ENCODE results near the gene SLC30A3. TPM values are rescaled to one million over a fixed set of nuclear protein-coding genes. Genes with fewer than 3 reads are reported as not detected.

The SLC30A3 gene
- total RNA-seq, 1 donor from 2014 or later, result 17.9 TPM

DNA sequence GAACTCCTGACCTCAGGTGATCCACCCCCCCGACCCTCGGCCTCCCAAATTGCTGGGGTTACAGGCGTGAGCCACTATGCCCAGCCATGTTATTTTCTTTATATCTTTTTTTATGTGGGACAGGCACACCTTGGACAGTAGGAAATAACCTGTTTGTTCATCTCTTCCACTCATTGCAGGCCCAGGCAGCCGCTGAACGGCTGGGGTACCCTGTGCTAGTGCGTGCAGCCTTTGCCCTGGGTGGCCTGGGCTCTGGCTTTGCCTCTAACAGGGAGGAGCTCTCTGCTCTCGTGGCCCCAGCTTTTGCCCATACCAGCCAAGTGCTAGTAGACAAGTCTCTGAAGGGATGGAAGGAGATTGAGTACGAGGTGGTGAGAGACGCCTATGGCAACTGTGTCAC is 37.3 kb downstream of the SLC30A3 start:
- DNase-seq, result no peak

DNA sequence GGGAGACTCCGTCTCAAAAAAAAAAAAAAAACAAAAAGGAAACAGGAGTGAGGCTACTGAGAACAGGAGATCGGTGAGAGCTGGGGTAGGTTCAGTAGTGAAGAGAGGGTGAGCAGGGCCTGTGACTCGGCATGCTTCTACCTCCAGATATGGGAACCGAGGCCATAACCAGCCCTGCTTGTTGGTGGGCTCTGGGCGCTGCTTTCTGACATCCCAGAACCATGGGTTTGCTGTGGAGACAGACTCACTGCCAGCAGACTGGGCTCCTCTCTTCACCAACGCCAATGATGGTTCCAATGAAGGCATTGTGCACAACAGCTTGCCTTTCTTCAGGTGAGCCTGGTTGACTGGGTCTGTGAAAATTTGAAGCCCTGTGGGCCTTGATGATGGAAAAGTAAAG is 39.4 kb downstream of the SLC30A3 start:
- DNase-seq, result no peak

DNA sequence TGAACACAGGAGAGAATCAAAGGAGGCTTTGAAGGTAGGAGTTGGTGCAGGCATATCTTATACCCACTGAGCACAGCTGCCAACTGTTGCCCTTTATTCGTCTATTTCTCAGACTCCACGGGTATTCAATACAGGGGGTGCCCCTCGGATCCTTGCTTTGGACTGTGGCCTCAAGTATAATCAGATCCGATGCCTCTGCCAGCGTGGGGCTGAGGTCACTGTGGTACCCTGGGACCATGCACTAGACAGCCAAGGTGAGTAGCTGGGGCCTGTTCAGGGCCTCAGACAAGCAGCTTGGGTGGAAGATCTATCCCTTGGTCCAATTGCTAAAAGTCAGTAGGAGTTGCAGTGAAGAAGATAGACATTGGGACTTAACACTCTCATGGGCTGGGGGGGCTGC is 40.4 kb downstream of the SLC30A3 start:
- no peak for DNase-seq

DNA sequence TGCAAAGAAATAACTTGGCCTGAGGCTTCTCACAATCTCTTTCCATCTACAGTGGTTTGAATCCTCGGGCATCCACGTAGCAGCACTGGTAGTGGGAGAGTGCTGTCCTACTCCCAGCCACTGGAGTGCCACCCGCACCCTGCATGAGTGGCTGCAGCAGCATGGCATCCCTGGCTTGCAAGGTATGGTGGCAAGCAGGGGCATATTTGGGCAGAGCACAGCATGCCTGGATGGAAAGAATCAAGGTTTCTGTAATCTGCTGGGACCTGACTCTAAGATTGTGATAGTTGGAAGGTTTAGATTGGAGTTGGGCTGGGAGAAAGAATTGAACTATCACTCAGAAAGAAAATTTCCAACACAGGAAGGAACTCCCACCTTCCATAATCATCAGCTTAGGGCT is 41.7 kb downstream of the SLC30A3 start:
- DNase-seq, result no peak

DNA sequence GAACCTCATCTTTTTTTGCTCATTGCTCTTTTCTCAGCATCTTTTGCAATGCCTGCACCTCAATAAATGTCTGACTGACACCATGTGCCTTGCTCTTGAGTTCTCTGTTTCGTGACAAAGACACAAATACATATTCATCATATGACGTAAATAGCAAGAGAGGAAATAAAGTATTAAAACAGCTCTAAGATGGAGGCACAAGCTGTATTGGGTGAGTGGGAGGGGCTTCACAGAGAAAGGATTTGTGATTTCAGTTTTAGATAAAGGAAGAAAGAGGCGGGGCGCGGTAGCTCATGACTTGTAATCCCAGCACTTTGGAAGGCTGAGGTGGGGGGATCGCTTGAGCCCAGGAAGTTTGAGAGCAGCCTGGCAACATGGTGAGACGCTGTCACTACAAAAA is 42.8 kb downstream of the SLC30A3 start:
- DNase-seq, result no peak

DNA sequence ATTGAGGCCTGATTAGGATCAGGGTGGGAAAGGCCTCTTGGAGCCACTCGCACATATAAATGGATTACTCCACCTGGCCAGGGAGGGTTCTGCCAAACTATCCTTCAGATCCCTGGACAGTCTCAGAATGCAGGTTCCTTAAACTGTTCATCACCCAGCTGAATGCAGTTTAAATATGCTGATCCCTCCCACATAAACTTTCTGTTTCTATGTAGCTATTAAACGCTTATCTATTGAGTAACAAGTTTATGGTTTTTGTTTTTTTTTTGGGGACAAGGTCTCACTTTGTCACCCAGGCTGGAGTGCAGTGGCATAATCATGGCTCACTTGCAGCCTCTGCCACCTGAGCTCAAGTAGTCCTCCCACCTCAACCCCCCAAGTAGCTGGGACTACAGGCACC is 43.8 kb downstream of the SLC30A3 start:
- no peak for DNase-seq

DNA sequence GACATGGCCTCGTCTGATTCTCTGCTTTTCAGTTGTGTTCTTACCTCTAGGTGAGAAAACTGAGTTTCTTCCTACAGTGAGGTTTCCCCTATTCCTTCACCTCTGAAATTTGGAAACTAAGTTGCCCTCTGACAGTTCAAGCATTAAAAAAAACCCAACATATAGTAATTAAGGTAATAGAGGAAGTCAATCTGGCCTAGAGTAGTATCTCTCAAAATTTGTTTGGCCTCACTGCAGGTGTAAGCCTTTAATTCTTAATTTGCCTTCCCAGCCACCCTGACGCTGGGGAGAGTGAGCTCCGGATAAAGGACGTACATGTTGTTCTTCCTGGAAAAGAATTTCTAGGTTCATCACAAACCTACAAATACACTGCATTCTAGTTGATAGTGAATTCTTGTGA is 44.2 kb downstream of the SLC30A3 start:
- DNase-seq, result no peak

DNA sequence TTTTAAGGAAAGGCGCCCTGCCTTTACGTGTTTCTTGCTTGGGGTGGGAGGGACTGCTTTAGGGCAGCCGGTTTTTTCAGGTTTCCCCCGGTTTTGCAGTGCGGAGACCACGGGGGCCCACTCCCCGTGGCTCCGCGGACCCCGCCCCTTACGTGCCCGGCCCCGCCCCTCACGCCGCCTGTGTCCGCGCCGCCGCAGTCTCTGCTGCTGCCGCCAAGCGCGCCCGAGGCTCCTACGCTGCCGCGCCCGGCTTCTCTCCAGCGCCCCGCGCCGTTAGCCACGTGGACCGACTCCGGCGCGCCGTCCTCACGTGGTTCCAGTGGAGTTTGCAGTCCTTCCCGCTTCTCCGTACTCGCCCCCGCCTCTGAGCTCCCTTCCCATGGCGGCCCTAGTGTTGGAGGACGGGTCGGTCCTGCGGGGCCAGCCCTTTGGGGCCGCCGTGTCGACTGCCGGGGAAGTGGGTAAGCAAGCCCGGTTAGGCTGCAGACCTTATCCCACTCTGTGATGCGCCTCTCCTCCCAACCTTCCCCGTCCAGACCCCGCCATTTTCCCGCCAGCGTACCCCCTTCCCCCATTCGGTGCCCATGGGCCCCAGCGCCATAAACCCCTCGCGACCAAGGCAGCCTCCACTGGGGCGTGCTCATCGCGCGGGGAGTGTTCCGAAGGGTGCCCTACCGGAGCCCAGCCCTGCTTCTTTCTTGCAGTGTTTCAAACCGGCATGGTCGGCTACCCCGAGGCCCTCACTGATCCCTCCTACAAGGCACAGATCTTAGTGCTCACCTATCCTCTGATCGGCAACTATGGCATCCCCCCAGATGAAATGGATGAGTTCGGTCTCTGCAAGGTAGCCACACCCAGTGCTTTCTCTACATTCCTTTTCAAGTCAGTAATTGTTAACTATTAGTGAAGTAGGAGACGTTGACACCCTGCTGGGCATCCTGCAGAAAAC is 45.4 kb downstream of the SLC30A3 start, which contains the start of gene CAD:
Gene CAD (plus strand): TSS at position 197 of the 949 bp plus-strand sequence. CDS start 183 bp downstream, at position 380.
- DNase-seq, result peak; percentile 94

DNA sequence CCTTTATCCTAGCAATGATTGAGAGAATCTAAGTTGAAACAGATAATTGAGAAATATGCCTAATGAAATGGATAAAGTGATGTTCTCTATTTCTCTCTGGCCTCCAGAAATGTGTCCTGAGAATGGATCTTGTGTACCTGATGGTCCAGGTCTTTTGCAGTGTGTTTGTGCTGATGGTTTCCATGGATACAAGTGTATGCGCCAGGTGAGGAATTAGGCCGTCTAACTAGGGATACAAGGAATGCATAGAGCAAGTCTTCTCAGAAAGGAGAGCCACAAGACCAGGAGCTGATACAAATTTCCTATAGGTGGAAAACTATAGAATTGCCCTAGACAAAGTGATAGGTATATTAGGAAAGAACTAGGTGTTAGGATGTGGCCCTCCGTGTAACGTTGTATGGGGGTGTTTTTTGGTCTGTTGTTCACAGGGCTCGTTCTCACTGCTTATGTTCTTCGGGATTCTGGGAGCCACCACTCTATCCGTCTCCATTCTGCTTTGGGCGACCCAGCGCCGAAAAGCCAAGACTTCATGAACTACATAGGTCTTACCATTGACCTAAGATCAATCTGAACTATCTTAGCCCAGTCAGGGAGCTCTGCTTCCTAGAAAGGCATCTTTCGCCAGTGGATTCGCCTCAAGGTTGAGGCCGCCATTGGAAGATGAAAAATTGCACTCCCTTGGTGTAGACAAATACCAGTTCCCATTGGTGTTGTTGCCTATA is 46.3 kb downstream of the SLC30A3 start:
- DNase-seq, result peak; percentile 3

DNA sequence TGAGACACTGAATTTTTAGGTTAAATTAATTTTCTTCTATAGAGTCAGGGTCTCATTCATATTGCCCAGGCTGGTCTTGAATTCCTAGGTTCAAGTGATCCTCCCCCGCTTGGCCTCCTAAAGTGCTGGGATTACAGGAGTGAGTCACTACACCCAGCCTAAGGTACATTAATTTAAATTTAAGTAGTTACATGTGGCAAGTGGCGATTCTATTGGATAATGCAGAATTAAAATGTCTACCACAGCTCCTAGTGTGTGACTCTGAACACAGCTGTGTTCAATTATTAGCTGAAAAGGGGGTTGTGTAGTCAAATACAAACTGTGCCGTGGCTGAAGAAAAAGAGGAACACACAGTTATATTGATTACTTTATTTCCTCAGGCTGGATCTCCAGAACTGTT is 47.9 kb downstream of the SLC30A3 start:
- DNase-seq, result no peak

DNA sequence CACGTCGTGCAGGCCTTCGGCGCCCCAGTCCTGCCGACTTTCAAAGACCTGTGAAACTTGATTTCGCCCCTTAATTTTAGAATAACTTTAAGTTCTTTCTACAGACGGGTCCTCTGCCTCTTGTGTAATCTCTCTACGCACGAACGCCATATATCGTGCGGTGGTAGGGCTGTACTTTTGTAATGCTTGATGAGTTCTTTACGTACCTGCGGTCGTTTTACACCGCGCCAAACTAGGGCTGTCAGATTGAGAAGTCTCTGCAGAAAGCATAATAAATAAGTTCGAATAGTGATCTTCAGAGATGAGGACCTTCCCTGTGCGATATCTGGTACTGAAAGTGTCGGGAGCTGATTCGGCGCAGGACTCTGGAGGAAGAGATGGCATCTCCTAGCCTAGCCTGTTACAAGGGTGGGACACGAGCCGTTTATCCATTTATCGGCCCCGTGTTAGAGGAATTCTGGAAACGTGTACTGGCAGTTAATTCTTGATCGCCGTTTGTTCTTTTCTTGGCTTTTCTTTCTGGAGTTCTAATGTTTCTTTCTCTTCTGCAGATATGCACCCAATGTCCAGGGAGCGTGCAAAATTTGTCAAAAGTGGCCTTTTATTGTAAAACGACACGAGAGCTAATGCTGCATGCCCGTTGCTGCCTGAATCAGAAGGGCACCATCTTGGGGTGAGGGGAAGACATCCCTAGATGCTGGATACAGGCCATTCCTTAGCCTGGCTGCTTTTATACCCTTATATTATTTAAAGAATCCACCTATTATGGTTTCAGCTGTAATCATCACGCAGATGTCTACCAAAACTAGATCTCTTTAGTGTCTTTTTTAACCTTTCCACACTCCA is 50.0 kb downstream of the SLC30A3 start:
- DNase-seq, result no peak

DNA sequence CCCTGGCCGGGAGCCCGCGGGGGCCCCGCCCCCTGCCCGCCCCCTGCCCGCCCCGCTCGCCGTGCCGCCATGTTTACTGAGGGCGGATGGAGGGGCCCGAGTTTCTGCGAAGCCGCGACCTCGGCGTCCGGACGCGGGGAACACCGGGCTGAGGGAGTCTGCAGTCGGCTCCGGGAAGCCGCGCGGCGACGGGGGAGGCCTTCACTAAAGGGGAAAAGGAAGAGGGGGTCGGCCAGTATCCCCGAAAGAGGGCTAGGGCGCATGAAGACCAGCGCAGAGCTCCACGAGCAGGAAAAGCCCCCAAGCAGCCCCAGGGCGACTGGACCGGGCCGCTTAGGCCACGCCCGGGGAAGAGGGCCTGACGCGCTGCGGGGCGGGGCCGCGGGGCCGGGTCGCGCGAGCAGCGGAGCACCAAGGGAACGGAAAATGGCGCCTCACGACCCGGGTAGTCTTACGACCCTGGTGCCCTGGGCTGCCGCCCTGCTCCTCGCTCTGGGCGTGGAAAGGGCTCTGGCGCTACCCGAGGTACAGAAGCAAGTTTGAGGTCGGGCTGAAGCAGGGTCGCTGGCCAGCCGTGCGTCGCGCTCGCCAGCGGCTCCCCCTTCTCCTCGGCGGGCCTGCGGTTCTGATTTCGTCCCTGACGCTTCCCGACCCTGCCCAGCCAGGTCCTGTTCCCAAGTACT is 50.8 kb downstream of the SLC30A3 start, which contains the start of the genes ATRAID and SLC5A6:
Gene ATRAID (plus strand): TSS at position 99 of the 683 bp plus-strand sequence. CDS start 328 bp downstream, at position 427.
Gene SLC5A6 (minus strand): TSS at position 326 of the 683 bp plus-strand sequence. CDS start 4,618 bp downstream, outside the sequence.
- peak; percentile 94 for DNase-seq

DNA sequence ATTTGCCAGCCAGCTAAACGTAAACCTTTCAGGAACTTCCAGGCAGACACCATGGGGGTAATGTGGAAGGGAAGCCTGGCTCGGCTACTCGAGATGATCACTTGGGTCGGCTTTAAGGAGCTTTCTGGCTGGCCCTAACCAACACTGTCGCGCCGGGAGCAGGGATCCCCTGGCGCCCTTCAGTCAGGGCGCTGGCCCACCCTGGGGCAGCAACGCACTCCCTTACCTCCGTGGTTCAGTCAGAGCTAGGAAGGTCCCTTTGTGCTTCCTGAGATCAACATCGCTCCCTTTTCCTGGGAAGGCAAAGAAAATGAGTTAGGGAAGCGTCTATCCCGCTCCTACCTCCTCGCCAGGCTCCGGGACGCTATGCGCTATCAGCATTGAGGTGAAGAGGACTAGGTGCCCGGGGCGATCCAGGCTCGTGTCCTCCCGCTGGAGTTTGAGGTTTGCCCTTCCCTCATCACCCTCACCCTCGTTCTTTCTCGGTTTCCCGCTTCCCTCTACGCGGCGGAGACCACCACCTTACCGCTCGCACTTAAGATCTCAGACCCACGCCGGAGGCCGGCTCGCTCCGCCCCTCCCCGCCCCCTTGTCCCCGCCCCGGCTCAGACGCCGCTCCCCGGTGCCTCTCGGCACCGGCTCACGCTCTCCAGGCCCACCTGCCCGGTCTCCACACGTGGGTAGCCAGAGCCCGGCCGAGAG is 51.5 kb downstream of the SLC30A3 start:
- DNase-seq, result peak; percentile 38

DNA sequence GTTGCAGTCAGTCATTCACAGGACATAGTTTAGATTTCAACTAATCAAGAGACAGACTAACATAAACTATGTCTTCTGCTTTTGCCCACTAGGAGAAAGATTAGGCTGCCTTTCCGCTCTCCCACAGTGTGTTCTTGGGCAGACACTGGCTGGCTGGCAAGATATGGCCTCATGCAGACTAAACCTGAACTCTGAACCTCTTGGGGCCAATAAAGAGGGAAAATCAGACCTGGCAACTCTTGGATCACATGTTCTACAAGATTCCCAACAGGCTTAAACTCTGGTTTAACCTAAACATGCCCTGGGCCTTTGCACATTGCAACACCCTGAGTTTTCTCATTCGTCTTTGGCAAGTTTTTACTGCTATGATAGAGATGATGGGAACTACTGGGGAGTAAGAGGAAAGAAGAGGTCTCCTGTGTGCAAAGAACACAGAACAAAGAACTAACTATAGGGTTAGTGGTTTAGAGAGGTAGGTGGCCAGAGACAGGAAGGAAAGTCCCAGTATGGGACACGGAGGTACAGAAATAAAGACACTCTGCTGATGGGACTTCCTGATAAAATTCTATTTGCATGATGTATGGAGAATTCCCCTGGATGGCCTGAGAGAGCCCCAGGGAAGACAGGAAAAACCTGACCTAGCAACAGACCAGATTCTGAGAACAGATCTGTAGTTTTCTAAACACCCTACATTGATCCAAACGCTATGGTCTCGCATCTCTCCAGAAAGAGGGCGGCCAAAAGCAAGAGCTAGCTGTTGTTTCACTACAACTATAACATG is 53.0 kb downstream of the SLC30A3 start:
- DNase-seq, result no peak

DNA sequence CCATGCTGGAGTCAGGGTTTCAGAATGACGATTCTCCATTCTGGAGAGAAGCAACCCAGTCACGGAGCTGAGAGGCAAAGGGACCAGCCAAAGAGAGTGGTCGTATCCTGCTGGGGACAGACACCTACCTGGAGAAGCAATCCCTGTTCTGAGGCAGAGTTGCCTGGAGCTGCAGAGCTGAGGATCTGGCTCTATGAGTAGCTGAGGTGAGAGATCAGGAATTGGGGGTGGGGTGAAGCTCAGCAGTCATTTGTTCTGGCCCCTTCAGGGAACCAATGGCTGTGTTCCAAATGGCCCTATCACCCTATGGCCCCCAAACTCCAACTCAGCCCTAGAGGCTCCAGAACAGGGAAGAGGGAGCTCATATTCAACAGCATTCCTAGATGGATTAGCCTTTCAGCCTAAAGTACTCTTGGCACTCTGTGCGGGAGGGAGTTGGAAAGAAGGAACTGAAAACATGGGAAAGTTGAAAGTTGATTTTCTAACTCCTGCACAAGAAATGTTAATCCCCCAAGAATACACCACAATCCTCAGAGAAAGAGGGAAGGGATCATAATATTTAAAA is 54.3 kb downstream of the SLC30A3 start:
- no peak for DNase-seq

DNA sequence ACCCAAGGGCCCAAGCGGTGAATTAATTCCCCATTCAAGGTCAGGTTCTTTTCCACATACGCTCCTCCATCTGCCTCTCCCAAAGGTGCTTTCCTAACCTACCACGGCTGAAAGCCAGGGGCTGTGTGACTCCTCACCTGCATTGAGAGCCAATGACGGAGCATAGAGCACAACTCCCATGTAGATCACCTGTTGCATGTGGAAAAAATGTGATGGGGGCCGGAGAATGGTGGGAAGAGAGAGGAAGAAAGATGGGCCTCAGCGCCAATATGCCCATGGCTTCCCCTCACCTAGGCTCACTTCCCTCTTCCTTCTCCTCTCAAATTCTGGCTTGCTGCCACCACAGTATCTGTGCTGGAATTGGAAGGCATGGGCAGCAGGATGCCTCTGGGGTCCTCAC is 56.5 kb downstream of the SLC30A3 start:
- no peak for DNase-seq

DNA sequence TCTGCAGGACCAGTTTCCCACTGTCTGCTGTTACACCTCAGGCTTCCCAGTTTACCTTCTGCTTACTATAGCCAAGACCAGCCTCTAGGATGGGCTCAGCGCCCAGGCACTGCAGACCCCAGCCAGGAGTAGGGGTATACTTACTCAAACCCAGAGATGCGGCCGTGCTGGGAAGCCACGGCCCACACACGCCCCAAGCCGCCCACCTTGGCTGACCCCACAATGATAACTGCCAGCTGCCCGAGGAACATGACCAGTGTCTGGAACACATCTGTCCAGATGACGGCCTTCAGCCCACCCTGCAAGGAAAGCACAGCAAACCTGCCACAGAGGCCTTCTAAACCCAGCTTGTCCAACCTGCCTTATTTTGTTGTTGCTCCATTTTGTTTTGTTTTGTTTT is 57.6 kb downstream of the SLC30A3 start:
- DNase-seq, result no peak

DNA sequence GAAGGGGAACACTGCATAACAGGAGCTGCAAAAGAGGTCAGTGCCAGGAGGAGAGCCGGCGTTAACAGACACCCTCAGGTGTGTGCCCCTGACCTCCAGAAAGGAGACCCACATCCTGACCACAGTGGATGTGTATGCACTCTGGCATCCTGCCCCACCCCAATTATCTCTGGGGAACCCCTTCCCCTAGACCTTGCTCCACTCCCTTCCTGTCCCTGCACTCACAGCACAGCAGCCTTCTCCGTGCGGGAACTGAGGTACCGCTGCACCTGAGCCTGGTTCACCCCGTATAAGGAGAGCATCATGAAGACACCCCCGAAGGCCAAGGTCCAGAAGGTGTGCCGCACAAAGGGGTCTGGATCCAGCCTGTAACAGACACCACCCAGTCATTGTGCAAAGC is 58.3 kb downstream of the SLC30A3 start:
- no peak for DNase-seq

DNA sequence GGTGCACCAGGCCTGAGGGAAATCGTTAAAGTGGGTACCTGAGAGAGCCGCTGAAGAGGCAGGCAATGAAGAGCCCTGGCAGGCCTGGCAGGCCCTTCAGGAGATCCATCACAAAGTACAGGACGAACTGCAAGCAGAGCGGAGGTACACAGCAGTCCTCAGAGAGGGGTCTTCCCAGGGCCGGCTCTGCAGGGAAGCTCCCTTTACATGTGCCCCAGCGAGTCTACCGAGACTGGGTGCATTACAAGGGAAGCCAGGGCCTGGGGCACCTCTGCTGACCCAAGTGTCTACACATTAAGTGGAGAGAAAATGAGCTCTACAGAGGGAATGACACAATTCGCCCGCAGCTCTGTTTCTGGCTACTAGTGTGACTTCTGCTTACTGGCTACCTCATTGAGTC is 59.1 kb downstream of the SLC30A3 start:
- DNase-seq, result no peak

Data from dermis blood vessel endothelial cell (primary cell).